IPS-18a (cell line): ENCODE measurements around the gene NWD2.

ENCODE experiments used
- H3K27ac ChIP-seq: one replicate; pipeline ENCODE4 v1.5.1; 2013; ENCODE audit warnings: low read length
- H3K27me3 ChIP-seq: one replicate; pipeline ENCODE4 v1.6.1; 2013; ENCODE audit warnings: mild to moderate bottlenecking, low read length; ENCODE audit not compliant: control insufficient read depth, insufficient read depth
- H3K36me3 ChIP-seq: one replicate; pipeline ENCODE4 v1.6.1; 2013; ENCODE audit warnings: low read depth, low read length; ENCODE audit not compliant: control insufficient read depth
- H3K4me1 ChIP-seq: one replicate; pipeline ENCODE4 v1.6.1; 2013; ENCODE audit warnings: low read depth, low read length; ENCODE audit not compliant: control insufficient read depth
- H3K4me3 ChIP-seq: one replicate; pipeline ENCODE4 v1.5.1; 2013; ENCODE audit warnings: low read length
- H3K9ac ChIP-seq: one replicate; pipeline ENCODE4 v1.6.1; 2013; ENCODE audit warnings: mild to moderate bottlenecking, low read length, moderate library complexity
- H3K9me3 ChIP-seq: one replicate; pipeline ENCODE4 v1.6.1; 2013; ENCODE audit warnings: low read depth, low read length; ENCODE audit not compliant: control insufficient read depth

NWD2 gene

GRCh38 chr4:37443137-37443536, 198.6 kb downstream of the NWD2 start:
- no peaks in the 10 kb centered on the region for H3K36me3 ChIP-seq
- H3K4me3 ChIP-seq = no peak overlapping the region
- H3K27ac ChIP-seq = no peak overlapping the region
- no peak overlapping the region for H3K9ac ChIP-seq
- H3K9me3 ChIP-seq = no peaks in the 10 kb centered on the region
- H3K4me1 ChIP-seq = no peaks in the 10 kb centered on the region
- H3K27me3 ChIP-seq = no peaks in the 10 kb centered on the region

- H3K9me3 ChIP-seq = no peaks in the 10 kb centered on the region
- H3K36me3 ChIP-seq = no peaks in the 10 kb centered on the region
- H3K4me3 ChIP-seq = no peak overlapping the region
- no peaks in the 10 kb centered on the region for H3K27me3 ChIP-seq
- no peak overlapping the region for H3K27ac ChIP-seq
- H3K4me1 ChIP-seq = no peaks in the 10 kb centered on the region
- no peak overlapping the region for H3K9ac ChIP-seq
Observed at GRCh38 chr4:37445023-37445422, 200.5 kb downstream of the NWD2 start.

- H3K4me3 ChIP-seq = no peak overlapping the region
- H3K9ac ChIP-seq = no peak overlapping the region
- H3K36me3 ChIP-seq = no peaks in the 10 kb centered on the region
- no peak overlapping the region for H3K27ac ChIP-seq
- no peaks in the 10 kb centered on the region for H3K4me1 ChIP-seq
- H3K9me3 ChIP-seq = no peaks in the 10 kb centered on the region
- no peaks in the 10 kb centered on the region for H3K27me3 ChIP-seq
Observed at GRCh38 chr4:37446016-37446415, 201.5 kb downstream of the NWD2 start.

GRCh38 chr4:37447886-37448285, 203.3 kb downstream of the NWD2 start:
- Histone ChIP-seq H3K36me3 (no peaks in the 10 kb centered on the region), H3K4me1 (no peaks in the 10 kb centered on the region), H3K9ac (no peak overlapping the region), H3K27me3 (no peaks in the 10 kb centered on the region), H3K27ac (no peak overlapping the region), H3K9me3 (no peaks in the 10 kb centered on the region), H3K4me3 (no peak overlapping the region)

GRCh38 chr4:37450309-37450708, 205.8 kb downstream of the NWD2 start:
- Histone ChIP-seq H3K4me3 (no peak overlapping the region), H3K27me3 (peaks cover 21% of the 10 kb centered on the region), H3K36me3 (no peaks in the 10 kb centered on the region), H3K4me1 (peaks cover 10% of the 10 kb centered on the region), H3K9me3 (no peaks in the 10 kb centered on the region), H3K9ac (no peak overlapping the region), H3K27ac (no peak overlapping the region)

- Histone ChIP-seq H3K27ac (no peak overlapping the region), H3K27me3 (peaks cover 22% of the 10 kb centered on the region), H3K36me3 (no peaks in the 10 kb centered on the region), H3K9ac (no peak overlapping the region), H3K4me3 (no peak overlapping the region), H3K4me1 (peaks cover 10% of the 10 kb centered on the region), H3K9me3 (no peaks in the 10 kb centered on the region)
Observed at GRCh38 chr4:37450911-37451310, 206.4 kb downstream of the NWD2 start.

GRCh38 chr4:37451656-37452055, 207.1 kb downstream of the NWD2 start:
- Histone ChIP-seq H3K27me3 (peaks cover 22% of the 10 kb centered on the region), H3K4me3 (no peak overlapping the region), H3K27ac (no peak overlapping the region), H3K9me3 (no peaks in the 10 kb centered on the region), H3K36me3 (no peaks in the 10 kb centered on the region), H3K9ac (no peak overlapping the region), H3K4me1 (peaks cover 10% of the 10 kb centered on the region)

GRCh38 chr4:37452952-37453280, 208.4 kb downstream of the NWD2 start:
- Histone ChIP-seq H3K4me1 (peaks cover 10% of the 10 kb centered on the region), H3K4me3 (peak overlapping the region; percentile 51), H3K36me3 (no peaks in the 10 kb centered on the region), H3K9ac (no peak overlapping the region), H3K9me3 (no peaks in the 10 kb centered on the region), H3K27me3 (peaks cover 22% of the 10 kb centered on the region), H3K27ac (no peak overlapping the region)

- Histone ChIP-seq H3K9ac (no peak overlapping the region), H3K4me1 (peaks cover 10% of the 10 kb centered on the region), H3K4me3 (peak overlapping the region; percentile 51), H3K27ac (no peak overlapping the region), H3K27me3 (peaks cover 22% of the 10 kb centered on the region), H3K9me3 (no peaks in the 10 kb centered on the region), H3K36me3 (no peaks in the 10 kb centered on the region)
Observed at GRCh38 chr4:37453281-37453998, 208.9 kb downstream of the NWD2 start.

GRCh38 chr4:37453999-37454800, 209.7 kb downstream of the NWD2 start:
- Histone ChIP-seq H3K4me1 (peaks cover 10% of the 10 kb centered on the region), H3K9me3 (no peaks in the 10 kb centered on the region), H3K27ac (no peak overlapping the region), H3K36me3 (no peaks in the 10 kb centered on the region), H3K27me3 (peaks cover 22% of the 10 kb centered on the region), H3K4me3 (peak overlapping the region; percentile 51), H3K9ac (peak overlapping the region; percentile 46)

- Histone ChIP-seq H3K36me3 (no peaks in the 10 kb centered on the region), H3K4me1 (peaks cover 10% of the 10 kb centered on the region), H3K4me3 (peak overlapping the region; percentile 51), H3K27me3 (peaks cover 22% of the 10 kb centered on the region), H3K27ac (no peak overlapping the region), H3K9ac (no peak overlapping the region), H3K9me3 (no peaks in the 10 kb centered on the region)
Observed at GRCh38 chr4:37455301-37456131, 211.0 kb downstream of the NWD2 start.
